Fibroblast of skin of left quadriceps (primary cell): ENCODE data around the gene ZC3H7A.

Source experiments
- DNase-seq, 2 experiments: peaks; one replicate each; pipeline ENCODE4 v3.0.0-alpha.2; 2013; ENCODE audit warnings: low read depth in 2 of 2

ZC3H7A gene

GRCh38 chr16:11735787-11736186 is 61.3 kb downstream of the ZC3H7A start:
- no peak for DNase-seq

DNA sequence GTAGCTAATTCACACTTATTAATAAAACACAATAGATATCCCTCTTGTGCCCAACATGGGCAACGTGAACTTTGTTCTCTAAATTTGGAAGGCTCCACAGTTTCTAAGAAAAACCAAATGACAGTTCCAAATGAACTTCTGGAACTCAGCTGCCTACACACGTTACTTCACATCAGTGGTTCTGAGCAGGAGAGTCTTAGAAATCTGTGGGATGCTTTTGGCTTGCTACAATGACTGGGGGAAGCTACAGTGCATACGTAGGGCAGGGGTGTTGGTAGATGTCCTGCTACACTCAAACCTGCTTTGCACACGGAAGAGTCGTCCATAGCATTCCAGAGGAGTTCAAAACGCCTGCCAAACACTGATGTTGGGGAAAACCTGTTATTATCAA is 62.4 kb downstream of the ZC3H7A start:
- no peak for DNase-seq

DNA sequence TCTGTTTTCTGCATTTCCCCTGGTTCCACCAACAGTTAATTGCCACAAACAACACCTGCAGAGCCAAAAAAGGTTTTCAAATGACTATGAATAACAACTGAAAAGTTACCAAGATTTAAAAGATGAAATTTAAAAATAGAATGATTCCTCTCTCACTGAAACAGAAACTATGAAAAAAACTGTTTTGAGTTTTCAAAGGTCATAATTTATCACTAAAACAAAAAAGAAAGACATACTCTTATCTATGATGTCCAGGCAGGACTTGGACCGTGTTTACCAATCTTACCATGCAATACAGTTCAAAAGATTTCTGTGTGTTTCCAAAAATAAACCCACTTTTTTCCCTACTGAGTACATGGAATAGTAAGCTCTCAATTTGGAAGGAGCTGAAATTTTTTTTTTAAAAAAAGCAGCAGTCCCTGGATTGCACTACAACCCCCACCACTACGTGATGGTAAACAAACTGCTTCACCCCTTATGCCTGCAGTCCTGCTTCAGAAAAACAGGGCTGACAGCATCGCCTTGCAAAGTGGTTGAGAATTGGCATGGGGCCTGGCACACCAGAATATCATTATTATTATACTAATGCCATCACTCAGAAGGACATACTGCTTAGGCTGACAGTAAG is 62.9 kb downstream of the ZC3H7A start:
- DNase-seq: no peak

DNA sequence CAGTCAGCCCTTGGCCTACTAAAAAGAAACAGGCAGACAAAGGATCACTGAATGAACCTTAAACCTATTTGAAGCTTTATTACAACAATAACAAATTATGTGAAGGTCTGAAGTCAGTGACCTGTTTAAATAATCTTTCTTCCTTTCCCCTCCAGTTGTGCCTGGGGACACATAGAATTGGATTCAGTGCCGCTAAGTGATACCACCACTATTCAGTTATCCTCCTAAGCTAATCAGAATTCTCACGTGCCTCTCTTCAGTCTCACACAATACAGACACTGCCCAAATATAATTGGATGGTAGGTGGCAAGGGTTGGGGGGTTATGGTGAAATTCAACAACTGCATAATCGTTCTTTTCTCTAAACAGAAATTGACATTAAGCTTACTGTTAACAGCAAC is 65.8 kb downstream of the ZC3H7A start:
- no peak for DNase-seq

- no peak for DNase-seq
These were observed 67.3 kb downstream of the ZC3H7A start for GRCh38 chr16:11729787-11730186.

DNA sequence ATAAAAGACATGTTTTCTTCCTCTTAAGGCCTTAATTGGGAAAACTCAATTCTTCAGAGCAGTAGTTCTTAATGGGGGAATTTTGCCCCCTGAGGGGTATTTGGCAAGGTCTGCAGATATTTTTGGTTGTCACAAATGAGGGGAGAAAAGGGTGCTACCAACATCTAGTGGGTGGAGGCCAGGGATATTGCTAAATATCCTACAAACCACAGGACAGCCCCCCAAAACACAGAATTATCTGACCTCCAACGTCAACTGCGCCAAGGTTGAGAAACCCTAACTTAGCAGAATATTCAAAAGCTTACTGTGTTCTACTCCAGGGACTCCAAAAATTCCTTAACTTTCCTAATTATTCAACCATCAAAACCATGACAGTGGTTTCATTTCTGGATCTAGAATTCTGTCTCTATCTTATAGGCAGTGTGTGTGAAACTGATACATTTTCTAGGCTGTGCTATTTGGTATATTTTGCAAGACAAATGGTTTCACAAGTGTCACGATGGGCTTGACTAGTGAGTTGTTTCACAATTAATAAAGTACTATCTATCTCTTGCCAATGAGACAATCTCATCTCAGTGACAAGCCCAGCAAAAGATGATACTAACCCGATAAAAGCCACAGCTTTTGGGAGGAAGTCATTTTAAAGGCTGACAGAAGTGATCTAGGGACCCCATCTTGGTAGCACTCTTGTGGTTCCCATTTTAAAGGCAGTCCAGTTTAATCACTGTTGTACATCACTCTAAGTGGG is 69.1 kb downstream of the ZC3H7A start:
- no peak for DNase-seq

DNA sequence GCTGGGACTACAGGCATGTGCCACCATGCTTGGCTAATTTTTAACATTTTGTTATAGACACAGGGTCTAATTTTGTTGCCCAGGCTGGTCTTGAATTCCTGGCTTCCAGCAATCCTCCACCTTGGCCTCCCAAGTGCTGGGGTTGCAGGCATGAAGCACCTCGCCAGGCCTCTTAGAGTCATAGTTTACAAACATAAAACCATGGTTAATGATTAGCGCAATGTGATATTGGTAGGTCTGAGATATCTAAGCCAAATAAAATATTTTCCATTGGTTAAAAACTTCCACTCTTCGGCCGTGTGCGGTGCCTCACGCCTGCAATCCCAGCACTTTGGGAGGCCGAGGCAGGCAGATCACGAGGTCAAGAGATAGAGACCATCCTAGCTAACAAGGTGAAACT is 71.0 kb downstream of the ZC3H7A start:
- DNase-seq: no peak

GRCh38 chr16:11725457-11725856 is 71.6 kb downstream of the ZC3H7A start:
- DNase-seq: no peak

- DNase-seq: no peak
These were observed 74.6 kb downstream of the ZC3H7A start for GRCh38 chr16:11722468-11722808.

GRCh38 chr16:11721781-11722467 is 75.1 kb downstream of the ZC3H7A start:
- no peak for DNase-seq

DNA sequence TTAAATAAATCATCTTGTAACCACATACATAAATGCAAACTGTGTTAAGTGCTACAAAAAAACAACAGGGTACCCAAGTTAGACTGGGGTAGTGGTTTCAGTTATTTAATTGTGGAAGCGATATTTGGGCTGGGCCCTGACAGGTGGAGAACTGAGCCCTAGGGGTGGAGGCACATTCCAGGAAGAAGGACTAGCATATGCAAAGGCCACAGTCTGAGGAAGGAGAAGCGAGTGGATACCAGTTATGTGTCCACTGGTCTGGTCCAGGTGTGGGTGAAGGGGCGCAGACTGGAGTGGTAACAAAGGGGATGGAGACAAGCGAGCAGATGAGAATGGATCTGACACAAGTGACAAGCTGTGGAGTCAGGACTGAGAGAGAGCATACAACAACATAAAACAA is 77.3 kb downstream of the ZC3H7A start:
- DNase-seq: no peak

DNA sequence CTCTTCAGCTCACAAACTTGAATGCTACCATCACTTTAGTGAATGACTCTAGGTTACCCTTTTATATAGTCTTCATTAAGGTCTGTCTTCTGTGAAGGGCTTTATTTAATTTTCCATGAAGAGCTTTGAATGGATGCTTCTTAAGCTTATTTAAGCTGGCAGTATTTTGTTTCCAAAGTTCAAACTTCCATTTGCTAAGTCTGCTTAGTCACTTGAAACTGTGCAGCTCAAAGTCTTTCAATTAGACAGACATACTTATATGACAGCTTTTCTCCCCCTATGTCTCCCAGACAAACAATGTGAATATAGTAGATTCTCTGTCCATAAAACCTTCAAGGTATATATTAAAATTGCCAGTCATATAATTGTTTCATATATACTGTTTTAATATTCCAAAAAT is 77.9 kb downstream of the ZC3H7A start:
- DNase-seq: no peak

DNA sequence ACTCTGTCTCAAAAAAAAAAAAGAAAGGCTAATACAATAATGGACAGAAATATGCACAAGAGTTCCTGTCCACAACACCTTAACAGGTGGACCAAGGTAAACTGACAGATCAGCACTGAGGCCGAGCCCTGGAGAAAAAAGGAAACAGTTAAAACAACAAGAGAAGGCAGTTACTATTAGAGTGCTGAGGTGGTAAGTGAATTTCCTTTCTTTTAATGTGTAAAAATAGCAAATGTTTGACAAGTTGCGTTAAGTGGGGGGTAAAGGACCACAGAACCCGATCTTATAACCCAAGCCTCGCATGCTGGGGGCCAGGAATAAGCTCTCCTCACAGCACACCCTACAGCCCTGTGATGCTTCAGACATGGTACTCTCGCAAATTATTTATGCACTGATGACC is 79.2 kb downstream of the ZC3H7A start:
- no peak for DNase-seq

DNA sequence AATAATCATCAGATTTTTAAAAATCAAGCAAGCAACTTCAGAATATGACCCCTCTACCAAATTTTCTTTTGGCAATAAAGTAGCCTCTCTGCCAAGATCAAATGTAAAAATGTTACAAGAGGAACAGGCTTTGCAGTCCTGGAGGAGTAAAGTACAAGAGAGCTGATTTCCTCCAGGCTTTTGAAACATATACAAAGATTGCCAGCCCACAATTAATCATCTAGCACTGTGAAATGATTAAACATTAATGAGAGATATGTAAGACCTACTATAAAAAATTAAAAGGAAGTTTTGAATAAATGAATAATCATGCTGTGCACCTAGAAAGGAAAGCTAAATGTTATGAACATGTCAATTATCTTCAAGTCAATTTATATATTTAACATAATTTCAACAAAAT is 80.7 kb downstream of the ZC3H7A start:
- no peak for DNase-seq

DNA sequence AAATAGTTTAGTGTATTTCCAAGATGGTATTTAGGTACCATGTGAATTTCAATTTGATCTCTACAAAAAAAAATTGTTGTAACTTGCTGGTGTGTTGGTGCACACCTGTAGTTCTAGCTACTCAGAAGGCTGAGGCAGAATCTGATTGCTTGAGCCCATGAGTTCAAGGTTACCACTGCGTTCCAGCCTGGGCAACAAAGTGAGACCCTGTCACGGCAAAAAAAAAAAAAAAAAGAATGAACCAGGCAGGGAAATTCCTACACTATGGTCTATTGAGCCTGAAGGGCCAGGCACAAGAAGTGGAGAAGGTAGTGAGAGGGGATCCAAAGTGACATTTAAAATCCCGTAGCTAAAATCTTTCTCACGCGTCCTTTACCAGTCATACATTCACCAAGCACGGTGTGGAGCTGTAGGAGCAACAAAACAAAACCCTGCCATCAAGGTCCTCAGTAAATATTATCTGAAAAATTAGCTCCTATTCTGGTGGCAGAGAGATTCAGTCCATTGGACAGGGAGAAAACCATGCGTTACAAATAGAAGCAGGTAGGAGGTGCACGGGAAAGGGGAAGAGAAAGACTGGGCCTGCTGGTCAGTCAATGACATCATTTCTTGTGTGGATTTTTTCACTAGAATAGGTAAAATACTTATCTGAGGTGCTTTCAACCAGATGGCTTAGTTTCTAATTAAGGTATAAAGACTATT is 81.7 kb downstream of the ZC3H7A start:
- no peak for DNase-seq

DNA sequence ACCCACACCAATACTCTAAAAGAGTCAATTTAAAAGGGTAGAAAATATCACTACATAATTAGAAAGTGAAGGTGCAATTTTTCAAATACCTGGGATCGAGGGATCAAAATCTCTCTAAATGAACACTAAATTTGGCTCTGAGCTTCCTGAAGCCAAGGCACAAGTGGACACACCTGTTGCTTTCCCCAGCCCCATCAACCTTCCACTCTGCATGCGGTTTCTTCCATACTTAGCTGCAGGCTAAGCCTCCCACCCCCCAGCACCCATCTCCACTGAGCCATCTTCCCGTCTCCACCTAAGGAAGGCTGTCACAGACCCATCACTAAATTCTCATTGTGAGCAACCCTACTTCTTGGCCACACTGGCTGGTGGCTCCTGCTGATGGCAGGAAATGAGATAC is 84.9 kb downstream of the ZC3H7A start:
- no peak for DNase-seq

GRCh38 chr16:11711662-11712061 is 85.4 kb downstream of the ZC3H7A start:
- no peak for DNase-seq

DNA sequence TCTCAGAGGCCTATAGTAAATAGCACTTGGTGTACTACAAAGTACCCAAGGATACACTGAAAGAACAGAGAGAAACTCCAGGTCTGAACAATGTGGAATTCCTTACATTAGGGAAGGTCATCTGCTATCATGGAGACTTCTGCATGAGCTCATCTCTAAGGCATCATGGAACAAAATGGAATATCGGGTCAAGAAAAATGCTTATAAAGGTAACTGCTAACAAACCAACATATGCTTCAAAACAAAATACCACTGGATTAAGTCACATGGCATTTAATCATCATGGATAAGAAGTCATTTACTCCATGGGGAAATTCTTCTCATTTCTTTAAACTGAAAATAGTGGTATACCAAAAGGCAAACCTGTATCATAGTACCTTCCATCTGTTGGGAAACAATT is 88.6 kb downstream of the ZC3H7A start:
- no peak for DNase-seq

DNA sequence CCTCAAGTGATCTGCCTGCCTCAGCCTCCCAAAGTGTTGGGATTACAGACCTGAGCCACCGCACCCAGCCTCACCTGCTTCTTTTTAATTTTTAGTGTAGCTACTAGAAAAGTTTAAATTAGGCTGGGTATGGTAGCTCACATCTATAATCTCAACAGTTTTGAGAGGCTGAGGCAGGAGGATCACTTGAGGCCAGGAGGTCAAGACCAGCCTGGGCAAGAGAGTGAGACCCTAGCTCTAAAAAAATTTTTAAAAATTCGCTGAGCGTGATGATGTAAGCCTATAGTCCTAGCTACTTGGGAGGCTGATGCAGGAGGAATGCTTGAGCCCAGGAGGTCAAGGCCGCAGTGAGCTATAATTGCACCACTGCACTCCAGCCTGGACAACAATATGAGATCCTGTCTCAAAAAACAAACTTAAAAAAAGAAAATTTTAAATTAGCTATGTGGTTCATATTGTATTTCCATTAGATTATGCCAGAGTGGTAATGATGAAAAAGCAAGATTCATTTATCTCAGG is 89.3 kb downstream of the ZC3H7A start:
- no peak for DNase-seq

GRCh38 chr16:11706180-11706742 is 90.8 kb downstream of the ZC3H7A start:
- no peak for DNase-seq

DNA sequence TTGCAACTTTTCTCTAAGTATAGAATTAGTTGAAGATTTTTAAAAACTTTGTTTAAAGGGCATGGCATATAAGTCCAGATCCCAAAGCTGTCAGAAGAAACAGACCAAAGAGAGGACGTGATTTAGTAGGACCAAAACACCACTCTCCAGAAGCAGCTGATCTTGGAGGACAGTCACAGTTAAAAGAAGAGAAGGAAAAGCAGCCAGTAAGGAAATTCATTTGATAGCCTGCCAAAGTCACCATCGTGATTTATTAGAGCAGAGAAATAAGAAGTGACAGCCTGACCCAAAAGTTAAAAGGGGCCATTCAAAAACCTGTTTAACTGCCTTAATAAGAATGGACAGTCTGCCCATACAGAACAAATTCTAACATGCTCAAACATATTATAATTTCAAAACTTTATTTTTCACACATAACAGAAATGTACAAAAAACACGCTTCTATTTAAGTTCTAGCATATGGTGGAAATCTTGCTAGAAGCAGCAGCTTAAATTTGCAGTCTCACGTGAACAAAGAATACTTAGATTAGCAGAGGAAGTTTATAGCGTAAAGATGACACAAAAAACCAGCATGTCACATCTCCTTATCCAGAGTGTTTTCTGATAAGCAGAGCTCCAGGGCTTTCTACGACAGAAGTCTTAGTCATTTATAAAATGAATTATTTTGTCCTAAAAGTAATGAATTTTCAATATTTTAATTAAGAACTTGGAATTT is 91.6 kb downstream of the ZC3H7A start:
- no peak for DNase-seq
